GDM1 (cell line): ENCODE measurements around the gene LRCOL1.

Experiments used
- DNase-seq: peaks from one replicate; lab custom pipeline; 2025; lab: John Stamatoyannopoulos, UW

The LRCOL1 gene

DNA sequence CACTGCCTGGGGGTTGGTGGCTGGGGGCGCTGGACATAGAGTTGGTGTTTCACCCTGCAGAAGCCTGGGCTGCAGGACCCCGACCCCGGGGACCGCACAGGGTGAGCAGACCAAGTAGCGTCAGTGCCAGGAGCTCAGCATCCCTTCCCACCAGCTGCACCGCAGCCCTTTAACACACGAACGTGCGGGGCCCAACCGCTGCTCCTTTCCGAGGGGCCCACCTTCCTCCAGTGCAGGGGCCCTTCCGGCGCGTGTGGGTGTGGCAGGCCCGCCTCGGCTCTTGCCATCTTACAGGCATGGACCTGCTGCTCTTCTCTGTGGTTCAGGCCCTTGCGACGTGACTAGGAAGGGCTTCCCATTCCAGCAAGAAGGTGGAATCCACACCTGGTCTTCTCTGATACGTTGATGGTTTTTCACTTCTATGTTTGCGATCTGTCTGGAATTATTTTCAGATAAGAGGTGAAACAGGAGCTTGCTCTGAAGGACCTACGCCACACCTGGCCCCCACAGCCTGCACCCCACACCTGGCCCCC, 47.8 kb downstream of the LRCOL1 start:
- DNase-seq = no peak

DNA sequence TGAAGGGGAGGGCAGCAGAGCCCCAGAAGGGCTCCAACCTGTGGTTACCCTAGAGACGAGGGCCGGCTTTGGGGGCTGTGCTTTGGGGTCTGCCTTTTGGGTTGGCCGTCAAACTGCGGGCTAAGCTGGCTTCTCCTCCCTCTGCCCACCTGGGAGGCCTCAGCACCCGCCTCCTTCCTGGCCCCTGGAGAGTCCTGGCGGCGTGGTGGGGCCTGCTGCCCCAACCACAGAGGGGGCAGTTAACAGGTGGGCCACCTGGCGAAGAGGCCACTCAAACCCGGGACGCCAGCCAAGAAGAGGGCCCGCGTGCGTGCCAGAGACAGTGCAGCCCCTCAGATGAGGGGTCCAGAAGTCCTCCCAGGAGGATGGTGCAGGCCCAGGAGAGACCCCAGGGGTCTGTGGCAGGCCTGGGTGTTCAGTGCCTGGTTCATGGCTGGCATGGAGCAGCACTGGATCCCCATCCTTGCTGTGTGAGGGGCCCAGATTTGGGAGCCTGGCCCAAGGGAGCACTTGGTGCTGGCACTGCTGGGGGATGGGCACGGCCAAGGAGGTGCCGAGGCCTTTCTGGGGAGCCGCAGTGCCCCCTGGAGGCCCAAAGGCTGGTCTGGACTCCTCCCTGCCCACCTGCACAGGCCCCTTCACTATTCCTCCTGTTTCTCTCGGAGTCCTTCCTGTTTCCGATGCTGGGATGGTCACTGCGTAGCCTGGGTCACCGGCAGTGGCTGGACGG, 48.8 kb downstream of the LRCOL1 start:
- no peak for DNase-seq

DNA sequence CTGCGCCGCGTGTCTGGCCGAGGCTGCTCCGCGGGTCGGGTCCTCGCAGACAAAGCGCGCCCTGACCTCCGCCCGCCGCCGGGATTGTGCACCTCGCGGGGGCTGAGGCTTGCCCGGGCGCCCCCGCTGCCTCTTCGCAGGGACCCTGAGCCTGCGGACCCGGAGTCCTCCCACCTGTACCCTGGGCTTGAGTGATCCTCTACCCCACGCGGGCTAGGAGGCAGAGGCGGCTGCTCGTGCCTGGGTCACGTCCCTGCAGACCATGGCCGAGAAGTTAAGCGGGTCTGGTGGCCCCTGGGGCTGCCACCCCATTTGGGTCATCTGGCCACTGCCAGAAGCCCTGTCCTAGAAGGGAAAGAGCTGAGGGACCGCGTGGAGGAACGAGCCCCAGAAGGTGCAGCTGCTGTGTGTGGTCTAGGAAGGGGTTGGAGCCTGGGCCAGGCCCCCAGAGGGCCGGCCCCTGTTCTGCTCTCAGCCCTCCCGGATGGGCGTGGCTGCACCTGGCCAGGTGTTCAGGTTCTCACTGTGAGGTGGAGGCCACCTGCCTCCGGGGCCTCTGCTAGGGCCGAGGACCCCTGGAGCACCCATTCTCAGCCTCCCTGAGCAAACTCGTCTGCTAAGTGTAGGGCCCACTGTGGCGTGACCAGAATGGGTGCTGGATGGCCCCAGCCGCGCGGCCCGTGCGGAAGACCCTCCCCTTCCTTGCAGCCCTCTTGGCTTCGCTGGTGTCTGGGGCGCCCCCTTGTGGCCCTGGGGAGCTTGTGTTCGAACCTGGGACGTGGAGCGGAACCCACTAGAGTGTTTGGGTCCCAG, 49.6 kb downstream of the LRCOL1 start:
- peak; percentile 69 for DNase-seq

DNA sequence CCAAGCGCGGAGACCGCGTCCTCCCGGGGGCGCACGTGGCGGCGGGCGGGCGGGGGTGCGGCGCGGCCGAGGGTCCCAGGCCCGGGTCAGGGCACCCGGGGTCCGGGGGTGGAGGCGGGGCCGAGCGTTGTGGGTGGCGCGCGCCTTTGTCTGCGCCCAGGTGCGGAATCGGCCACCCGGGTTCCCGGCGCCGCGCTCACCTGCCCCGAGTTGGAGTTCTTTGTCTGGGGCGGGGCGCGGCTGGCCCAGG, 50.1 kb downstream of the LRCOL1 start:
- DNase-seq = no peak

DNA sequence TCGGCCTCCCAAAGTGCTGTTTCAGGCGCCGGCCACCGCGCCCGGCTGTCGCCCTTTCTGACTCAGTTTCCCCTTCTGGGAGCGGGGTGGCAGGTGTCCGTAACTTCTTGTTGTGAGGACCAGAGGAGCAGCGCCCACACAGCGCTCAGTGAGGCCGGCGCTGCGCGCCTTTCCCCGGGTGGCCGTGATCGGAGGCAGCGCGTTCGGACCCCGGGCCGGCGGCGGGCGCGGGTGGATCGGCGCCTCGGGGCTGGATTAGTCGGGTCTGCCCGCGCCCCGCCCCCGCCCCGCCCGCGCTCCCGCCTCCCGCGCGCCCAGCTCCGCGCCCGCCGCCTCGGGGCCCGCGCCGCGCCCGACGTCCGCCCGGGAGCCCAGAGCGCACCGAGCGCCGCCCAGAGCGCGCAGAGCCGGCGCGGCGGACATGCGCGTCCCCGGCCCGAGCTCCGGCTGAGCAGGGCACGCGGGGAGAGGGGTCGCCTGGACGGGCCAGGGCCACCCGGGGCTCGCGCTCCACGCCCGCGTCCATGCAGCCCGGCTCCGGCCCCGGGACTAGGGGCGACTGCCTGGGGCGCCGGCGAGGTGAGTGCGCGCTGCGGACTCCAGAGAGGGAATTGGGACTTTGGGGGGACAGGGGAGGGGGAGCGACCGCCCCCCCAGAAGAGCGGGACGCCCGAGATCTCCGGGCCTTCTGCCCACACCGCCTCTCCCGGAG, 50.6 kb downstream of the LRCOL1 start:
- peak; percentile 33 for DNase-seq

DNA sequence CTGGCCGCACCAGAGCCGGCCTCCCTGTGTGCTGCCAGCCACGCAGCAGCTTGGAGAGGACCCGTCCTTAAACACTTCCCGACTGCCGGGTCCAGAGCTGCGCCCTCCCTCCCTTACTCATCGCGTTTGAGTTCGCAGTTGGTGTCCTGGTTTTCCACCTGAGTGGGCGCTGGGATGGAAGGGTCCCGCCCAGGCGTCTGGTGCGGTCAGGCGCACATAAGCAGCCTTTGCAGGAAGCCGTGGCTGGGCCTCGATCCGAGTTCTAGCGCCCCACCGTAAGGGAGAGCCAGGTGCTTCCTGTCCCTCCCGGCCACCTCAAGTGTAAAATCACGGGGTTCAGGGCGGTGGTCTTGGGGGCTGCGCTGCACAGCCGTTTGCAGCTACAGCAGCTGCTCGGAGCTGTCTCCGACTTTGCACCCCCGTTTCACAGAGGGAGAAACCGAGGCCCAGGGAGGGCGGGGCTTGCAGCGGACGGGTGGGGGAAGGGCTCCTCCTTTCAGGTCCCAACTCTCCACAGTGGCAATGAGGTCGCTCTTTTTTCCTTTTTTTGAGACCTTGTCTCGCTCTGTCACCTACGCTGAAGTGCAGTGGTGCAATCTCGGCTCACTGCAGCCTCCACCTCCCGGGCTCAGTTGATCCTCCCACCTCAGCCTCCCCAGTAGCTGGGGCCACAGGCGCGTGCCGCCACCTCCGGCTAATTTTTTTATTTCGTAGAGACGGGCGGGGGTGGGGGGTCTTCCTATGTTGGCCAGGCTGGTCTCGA, 51.3 kb downstream of the LRCOL1 start:
- no peak for DNase-seq

DNA sequence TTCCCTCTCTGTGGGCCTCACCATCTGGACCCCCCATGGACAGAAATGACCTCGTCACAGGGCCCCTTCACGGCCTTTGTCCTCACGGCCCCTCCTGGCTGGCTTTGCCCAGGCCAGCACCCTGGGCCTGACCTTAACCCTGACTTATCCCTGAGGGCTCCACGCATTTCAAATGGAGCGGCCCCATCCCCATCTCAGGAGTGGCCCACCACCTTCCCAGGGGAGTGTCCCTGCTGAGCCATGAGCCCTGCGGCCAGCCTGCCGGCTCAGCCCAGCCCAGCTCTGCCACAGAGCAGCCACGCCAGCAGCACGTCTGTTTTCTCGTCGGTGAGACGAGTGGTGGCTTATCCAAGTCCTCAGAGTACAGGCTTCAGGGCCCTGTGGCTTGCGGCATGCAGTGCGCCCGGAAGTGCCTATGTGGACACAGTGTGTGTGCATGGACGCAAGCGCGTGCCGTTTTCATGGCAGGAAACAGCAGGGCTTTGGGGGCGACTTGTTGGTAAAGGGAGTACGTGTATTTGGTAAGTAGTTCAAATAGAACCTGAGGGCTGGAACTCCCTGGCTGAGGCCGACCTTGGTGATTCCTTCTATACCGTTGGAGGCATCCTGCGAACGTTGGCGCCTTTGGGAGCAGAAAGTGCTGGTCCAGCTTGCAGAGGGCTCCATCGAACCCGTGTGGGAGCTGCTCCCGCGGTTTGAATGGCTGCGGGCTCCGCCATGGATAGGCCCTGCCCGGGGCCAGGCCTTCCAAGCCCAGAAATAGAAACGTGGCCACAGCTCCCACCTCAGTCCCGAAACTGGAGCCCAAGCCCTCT, 52.1 kb downstream of the LRCOL1 start:
- DNase-seq = no peak

DNA sequence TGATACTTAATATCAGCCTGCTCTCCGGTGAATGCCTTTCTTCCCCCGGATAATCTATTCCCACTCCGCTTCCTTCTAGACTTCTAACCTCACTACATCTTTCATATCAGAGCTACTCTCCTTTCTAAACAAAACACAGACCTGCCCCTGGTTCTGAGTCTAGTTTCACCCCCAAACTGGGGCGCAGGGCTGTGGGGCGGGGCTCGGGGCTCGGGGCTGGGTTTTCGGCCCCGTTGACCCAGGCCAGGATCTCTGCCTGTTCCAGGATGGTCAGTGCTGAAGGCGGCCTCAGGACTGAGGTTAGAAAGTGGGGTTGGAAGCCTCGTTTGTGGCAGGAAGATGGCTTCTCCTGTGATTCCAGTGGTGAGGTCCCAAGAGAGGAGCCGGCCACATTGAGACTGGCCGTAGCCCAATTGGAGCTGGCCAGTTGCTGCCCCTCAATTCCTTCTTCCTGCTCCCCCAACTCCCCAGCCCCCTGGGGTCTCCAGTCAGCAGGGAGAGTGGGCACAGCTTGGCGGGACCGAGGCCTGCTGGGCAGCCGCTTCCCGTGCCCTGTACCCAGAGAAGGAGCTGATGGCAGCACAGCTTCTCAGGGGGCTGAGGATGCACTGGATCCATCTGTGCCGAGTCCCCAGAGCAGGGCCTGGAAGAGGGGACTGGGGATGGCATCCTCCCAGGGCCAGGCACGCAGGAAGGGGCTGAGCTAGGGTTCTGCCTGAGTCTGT, 52.9 kb downstream of the LRCOL1 start:
- DNase-seq = no peak

DNA sequence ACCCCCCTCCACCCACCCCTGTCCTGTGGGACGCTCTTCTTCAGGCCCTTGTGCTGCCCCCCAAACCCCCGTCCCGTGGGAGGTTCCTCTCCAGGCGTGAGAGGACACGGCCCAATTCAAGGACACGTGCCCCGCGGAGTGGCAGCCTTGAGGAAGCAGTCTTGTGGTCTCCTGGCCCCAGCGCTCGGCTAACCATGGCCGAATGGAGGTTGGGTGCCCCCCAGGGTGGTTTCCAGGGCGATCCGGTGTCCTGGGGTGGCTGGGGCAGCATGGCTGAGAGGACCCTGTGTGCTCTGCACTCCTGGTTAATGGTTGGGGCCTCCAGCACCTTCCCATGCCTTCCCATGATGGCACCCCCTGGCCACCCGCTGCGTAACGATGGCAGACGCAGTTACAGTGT, 53.6 kb downstream of the LRCOL1 start:
- DNase-seq = no peak

DNA sequence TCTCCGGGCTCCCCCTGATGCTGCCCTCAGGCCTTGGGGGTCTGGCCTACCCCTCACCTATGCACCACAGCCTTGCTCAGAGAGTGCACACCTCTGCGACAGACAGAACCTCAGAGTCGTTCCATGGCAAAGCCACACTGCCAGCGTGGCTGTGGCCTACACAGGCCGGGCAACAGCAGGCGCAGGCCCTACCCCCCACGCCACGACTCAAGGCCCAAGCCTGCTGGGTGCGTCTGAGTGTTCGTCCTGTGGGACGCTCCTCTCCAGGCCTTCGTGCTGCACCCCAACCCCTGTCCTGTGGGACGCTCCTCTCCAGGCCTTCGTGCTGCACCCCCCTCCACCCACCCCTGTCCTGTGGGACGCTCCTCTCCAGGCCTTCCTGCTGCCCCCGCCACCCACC, 54.2 kb downstream of the LRCOL1 start:
- DNase-seq = no peak

DNA sequence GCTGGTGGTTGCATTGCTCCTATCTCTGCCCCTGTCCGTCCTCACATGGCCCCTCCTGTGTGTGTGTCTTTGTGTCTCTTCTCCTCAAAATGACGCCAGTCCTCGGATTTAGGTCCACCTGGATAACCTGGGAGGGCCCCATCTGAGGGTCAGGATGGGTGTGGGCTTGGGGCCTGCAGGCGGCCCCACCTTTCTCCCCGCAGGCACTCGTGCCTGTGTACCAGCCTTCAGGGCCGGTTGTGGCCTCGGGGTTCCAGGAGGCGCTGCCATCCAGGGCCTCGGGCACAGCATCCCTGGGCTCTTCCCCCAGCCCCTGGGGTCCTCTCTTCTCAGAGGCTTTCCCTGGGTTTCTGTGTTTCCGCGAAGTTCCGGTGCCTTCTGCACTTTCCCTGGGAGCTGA, 54.7 kb downstream of the LRCOL1 start:
- DNase-seq = no peak

DNA sequence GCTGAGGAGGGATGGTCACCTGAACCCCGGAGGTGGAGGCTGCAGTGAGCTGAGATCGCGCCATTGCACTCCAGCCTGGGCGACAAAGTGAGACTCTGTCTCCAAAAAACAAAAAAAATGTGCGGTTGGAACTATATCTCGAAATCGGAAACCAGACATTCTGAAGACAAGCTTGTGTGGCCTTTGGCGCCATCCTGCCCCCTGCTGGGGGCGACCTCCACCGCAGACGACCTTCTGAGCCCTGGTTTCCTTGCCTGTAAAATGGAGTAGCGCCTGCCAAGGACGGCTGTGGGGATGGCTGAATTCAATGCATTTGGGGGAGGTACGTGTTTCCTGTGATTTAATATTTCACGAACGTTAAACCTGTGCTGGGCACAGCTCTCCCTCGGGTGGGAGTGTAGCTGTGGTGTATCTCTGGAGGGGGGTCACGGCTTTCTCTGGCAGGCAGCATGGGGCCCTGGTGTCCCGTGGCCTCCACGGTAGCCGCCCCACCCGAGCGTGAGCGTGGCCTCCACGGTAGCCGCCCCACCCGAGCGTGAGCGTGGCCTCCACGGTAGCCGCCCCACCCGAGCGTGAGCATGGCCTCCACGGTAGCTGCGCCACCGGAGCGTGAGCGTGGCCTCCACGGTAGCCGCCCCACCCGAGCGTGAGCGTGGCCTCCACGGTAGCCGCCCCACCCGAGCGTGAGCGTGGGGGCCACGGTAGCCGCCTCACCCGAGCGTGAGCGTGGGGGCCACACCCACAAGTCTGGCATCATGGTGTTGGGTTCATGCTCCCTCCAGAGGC, 55.3 kb downstream of the LRCOL1 start:
- no peak for DNase-seq
